DOHH2 (cell line): ENCODE data around the gene ALPI.

Experiments used
- H3F3A ChIP-seq: fragments of 200-600 bp; sonication (generic), shearing (Covaris generic); 2 replicates; pipeline ENCODE4 v1.6.0; 2016; ENCODE audit warnings: antibody characterized with exemption, mild to moderate bottlenecking; ENCODE audit not compliant: control insufficient read depth, insufficient read depth
- H3K27ac ChIP-seq: fragments of 200-600 bp; sonication (generic); 2 replicates; pipeline ENCODE4 v1.5.1; 2014; ENCODE audit warnings: low read depth, mild to moderate bottlenecking, low read length, moderate library complexity
- H3K27me3 ChIP-seq: fragments of 200-600 bp; sonication (generic); 2 replicates; pipeline ENCODE4 v1.6.1; 2014; ENCODE audit warnings: mild to moderate bottlenecking, low read length, mixed read lengths; ENCODE audit not compliant: control insufficient read depth
- H3K36me3 ChIP-seq: fragments of 200-600 bp; sonication (generic); 2 replicates; pipeline ENCODE4 v1.6.1; 2014; ENCODE audit warnings: mild to moderate bottlenecking, low read length, moderate library complexity, mixed read lengths; ENCODE audit not compliant: control insufficient read depth
- H3K4me1 ChIP-seq: fragments of 200-600 bp; sonication (generic); 2 replicates; pipeline ENCODE4 v1.6.1; 2014; ENCODE audit warnings: mild to moderate bottlenecking, low read length, mixed read lengths; ENCODE audit not compliant: control insufficient read depth
- H3K4me2 ChIP-seq: fragments of 200-600 bp; sonication (generic); 2 replicates; pipeline ENCODE4 v1.6.0; 2014; ENCODE audit warnings: mild to moderate bottlenecking, low read length, moderate library complexity
- H3K4me3 ChIP-seq: fragments of 200-600 bp; sonication (generic); 2 replicates; pipeline ENCODE4 v1.5.1; 2014; ENCODE audit warnings: mild to moderate bottlenecking, low read length, mixed read lengths
- H3K79me2 ChIP-seq: fragments of 200-600 bp; sonication (generic); 2 replicates; pipeline ENCODE4 v1.6.1; 2014; ENCODE audit warnings: mild to moderate bottlenecking, low read length, mixed read lengths; ENCODE audit not compliant: control insufficient read depth
- H3K9me2 ChIP-seq: fragments of 200-600 bp; sonication (generic); replicated peaks from 2 replicates; pipeline ENCODE4 v1.6.1; 2014; ENCODE audit warnings: mild to moderate bottlenecking, low read length, mixed read lengths; ENCODE audit not compliant: control insufficient read depth
- H3K9me3 ChIP-seq: fragments of 200-600 bp; sonication (generic); 2 replicates; pipeline ENCODE4 v1.6.1; 2014; ENCODE audit warnings: antibody characterized with exemption, low read length, mixed read lengths; ENCODE audit not compliant: control insufficient read depth, insufficient read depth
- H4K20me1 ChIP-seq: fragments of 200-600 bp; sonication (generic); 2 replicates; pipeline ENCODE4 v1.6.0; 2014; ENCODE audit warnings: low read depth, mild to moderate bottlenecking, antibody characterized with exemption, low read length, moderate library complexity; ENCODE audit not compliant: control insufficient read depth, insufficient read depth
- CTCF ChIP-seq: fragments of 200-600 bp; sonication (generic); IDR thresholded peaks from one replicate; pipeline ENCODE4 v1.5.1; 2014; ENCODE audit warnings: antibody characterized with exemption, mild to moderate bottlenecking, low read depth, low read length; ENCODE audit not compliant: poor library complexity, severe bottlenecking
- EZH2phosphoT487 ChIP-seq: fragments of 200-600 bp; sonication (generic); IDR thresholded peaks from 2 replicates; pipeline ENCODE4 v1.6.1; 2017; ENCODE audit warnings: borderline replicate concordance, mild to moderate bottlenecking, antibody characterized with exemption, low read length, moderate library complexity, mixed read lengths

The ALPI gene

GRCh38 chr2:232434563-232435374 lies 21.2 kb upstream of the ALPI start:
- no peak overlapping the region for H3K27ac ChIP-seq
- no peaks in the 10 kb centered on the region for H3K9me2 ChIP-seq
- no peaks in the 10 kb centered on the region for H3K36me3 ChIP-seq
- no peaks in the 10 kb centered on the region for H4K20me1 ChIP-seq
- no peaks in the 10 kb centered on the region for H3K79me2 ChIP-seq
- H3K4me2 ChIP-seq = no peak overlapping the region
- no peaks in the 10 kb centered on the region for H3K9me3 ChIP-seq
- no peaks in the 10 kb centered on the region for H3F3A ChIP-seq
- H3K4me1 ChIP-seq = peaks cover 12% of the 10 kb centered on the region
- H3K4me3 ChIP-seq = no peak overlapping the region
- TF ChIP-seq CTCF (no peak), EZH2phosphoT487 (no peak)
- no peaks in the 10 kb centered on the region for H3K27me3 ChIP-seq

GRCh38 chr2:232435375-232435648 lies 20.6 kb upstream of the ALPI start:
- no peaks in the 10 kb centered on the region for H3K79me2 ChIP-seq
- H3K9me3 ChIP-seq = no peaks in the 10 kb centered on the region
- peaks cover 9% of the 10 kb centered on the region; the same call in 1 of the 2 replicates for H3K4me1 ChIP-seq
- no peaks in the 10 kb centered on the region for H3K27me3 ChIP-seq
- H3K4me2 ChIP-seq = no peak overlapping the region
- H3K36me3 ChIP-seq = no peaks in the 10 kb centered on the region
- no peaks in the 10 kb centered on the region for H4K20me1 ChIP-seq
- H3K27ac ChIP-seq = no peak overlapping the region
- no peaks in the 10 kb centered on the region for H3K9me2 ChIP-seq
- H3F3A ChIP-seq = no peaks in the 10 kb centered on the region
- no peak overlapping the region for H3K4me3 ChIP-seq
- TF ChIP-seq EZH2phosphoT487 = no peak
- no peak for TF ChIP-seq CTCF

GRCh38 chr2:232435805-232436204 lies 20.1 kb upstream of the ALPI start:
- no peaks in the 10 kb centered on the region for H3F3A ChIP-seq
- no peaks in the 10 kb centered on the region for H4K20me1 ChIP-seq
- H3K4me1 ChIP-seq = peaks cover 9% of the 10 kb centered on the region; the same call in 1 of the 2 replicates
- H3K9me3 ChIP-seq = no peaks in the 10 kb centered on the region
- H3K4me2 ChIP-seq = no peak overlapping the region
- TF ChIP-seq EZH2phosphoT487 = no peak
- TF ChIP-seq CTCF = no peak
- no peaks in the 10 kb centered on the region for H3K9me2 ChIP-seq
- H3K27me3 ChIP-seq = no peaks in the 10 kb centered on the region
- no peaks in the 10 kb centered on the region for H3K79me2 ChIP-seq
- H3K36me3 ChIP-seq = no peaks in the 10 kb centered on the region
- no peak overlapping the region for H3K4me3 ChIP-seq
- H3K27ac ChIP-seq = no peak overlapping the region
